HepG2 (cell line): ENCODE results near the gene STIMATE. TPM values are rescaled to one million over a fixed set of nuclear protein-coding genes. Genes with fewer than 3 reads are reported as not detected.

ENCODE experiments used
- DDIT3 ChIP-seq: sonication (generic); formaldehyde crosslinking; IDR thresholded peaks from 2 replicates; pipeline ENCODE4 v1.4.0; 2020; ENCODE audit warnings: mild to moderate bottlenecking, missing genetic modification reagents
- FOXO1 ChIP-seq: sonication (generic); formaldehyde crosslinking; IDR thresholded peaks from 2 replicates; pipeline ENCODE4 v1.4.0; 2020; ENCODE audit warnings: missing genetic modification reagents
- HOXA5 ChIP-seq: sonication (generic); formaldehyde crosslinking; IDR thresholded peaks from 2 replicates; pipeline ENCODE4 v1.4.0; 2020; ENCODE audit warnings: missing genetic modification reagents
- KLF15 ChIP-seq: sonication (generic); formaldehyde crosslinking; IDR thresholded peaks from 2 replicates; pipeline ENCODE4 v1.8.1; 2023; ENCODE audit warnings: borderline replicate concordance, mild to moderate bottlenecking, inconsistent platforms, missing genetic modification reagents, mixed read lengths
- MAF1 ChIP-seq: sonication (generic); formaldehyde crosslinking; IDR thresholded peaks from 2 replicates; pipeline ENCODE4 v1.5.0; 2020; ENCODE audit warnings: missing genetic modification reagents, borderline replicate concordance
- MEIS1 ChIP-seq: sonication (generic); formaldehyde crosslinking; IDR thresholded peaks from 2 replicates; pipeline ENCODE4 v1.9.0; 2021; ENCODE audit warnings: mild to moderate bottlenecking, missing genetic modification reagents, moderate library complexity, borderline replicate concordance
- NCOR1 ChIP-seq: fragments of 200-600 bp; sonication (generic); IDR thresholded peaks from 2 replicates; pipeline ENCODE4 v1.7.0; 2017; ENCODE audit warnings: antibody characterized with exemption, low read length, borderline replicate concordance
- NFIC ChIP-seq: IDR thresholded peaks from 2 replicates; pipeline ENCODE4 v1.6.1; 2012; ENCODE audit warnings: mild to moderate bottlenecking, low read length, inconsistent platforms
- NR1H2 ChIP-seq: sonication (generic); formaldehyde crosslinking; IDR thresholded peaks from 2 replicates; pipeline ENCODE4 v1.8.1; 2022; ENCODE audit warnings: low read depth, missing genetic modification reagents, borderline replicate concordance
- SOX5 ChIP-seq: IDR thresholded peaks from 2 replicates; pipeline ENCODE4 v1.6.1; 2016; ENCODE audit warnings: borderline replicate concordance
- SP4 ChIP-seq: sonication (generic); formaldehyde crosslinking; IDR thresholded peaks from 2 replicates; pipeline ENCODE4 v1.8.1; 2023; ENCODE audit warnings: mild to moderate bottlenecking, missing genetic modification reagents
- ZNF138 ChIP-seq: sonication (generic); formaldehyde crosslinking; IDR thresholded peaks from 2 replicates; pipeline ENCODE4 v1.5.0; 2020; ENCODE audit warnings: mild to moderate bottlenecking, low read depth, missing genetic modification reagents
- ZNF282 ChIP-seq: fragments of 450-650 bp; IDR thresholded peaks from 2 replicates; pipeline ENCODE4 v1.6.1; 2018; ENCODE audit not compliant: partially characterized antibody
- ZNF296 ChIP-seq: sonication (generic); formaldehyde crosslinking; conservative IDR thresholded peaks from 2 replicates; pipeline ENCODE4 v1.5.0; 2020; ENCODE audit warnings: mild to moderate bottlenecking, missing genetic modification reagents
- ZNF607 ChIP-seq: sonication (generic); formaldehyde crosslinking; IDR thresholded peaks from 2 replicates; pipeline ENCODE4 v1.5.1; 2020; ENCODE audit warnings: missing genetic modification reagents, mild to moderate bottlenecking, borderline replicate concordance
- ZNF766 ChIP-seq: sonication (generic); formaldehyde crosslinking; IDR thresholded peaks from 2 replicates; pipeline ENCODE4 v1.5.0; 2020; ENCODE audit warnings: missing genetic modification reagents, borderline replicate concordance
- ZNF850 ChIP-seq: sonication (generic); formaldehyde crosslinking; conservative IDR thresholded peaks from 2 replicates; pipeline ENCODE4 v1.9.0; 2021; ENCODE audit warnings: mild to moderate bottlenecking, missing genetic modification reagents
- polyA plus RNA-seq, 8 experiments: library from polyadenylated mRNA; depleted of rRNA in 3 of 8; stranded (reverse) in 7 of 8; unstranded in 1 of 8; fragments of >200 nt; fragmentation: Illumina TruSeq in 4 of 8; extraction: Trizol in 4 of 8; gene quantifications; 2 replicates each; pipeline versions ENCODE4 v1.2.1 to v1.2.3, GENCODE V29; 2011 to 2016; ENCODE audit warnings: low read depth in 4 of 8, missing spikeins in 1 of 8, mixed read lengths in 1 of 8; ENCODE audit not compliant: insufficient read depth in 1 of 8
- total RNA-seq, 5 experiments: library from RNA; depleted of rRNA; stranded (reverse); fragments of >200 nt; fragmentation: Illumina TruSeq; extraction: Trizol; gene quantifications; 2 replicates each; pipeline ENCODE4 v1.2.3, GENCODE V29; 2016; ENCODE audit warnings: low read depth in 1 of 5
- TF ChIP-seq, protein P1 (sequence below): sonication (generic); formaldehyde crosslinking; conservative IDR thresholded peaks from 2 replicates; pipeline ENCODE4 v1.8.0; 2022; ENCODE audit warnings: missing genetic modification reagents
- TF ChIP-seq, protein P2 (sequence below): sonication (generic); formaldehyde crosslinking; IDR thresholded peaks from 2 replicates; pipeline ENCODE4 v1.8.1; 2023; ENCODE audit warnings: mild to moderate bottlenecking, missing genetic modification reagents
- TF ChIP-seq, protein P3 (sequence below): sonication (generic); formaldehyde crosslinking; IDR thresholded peaks from 2 replicates; pipeline ENCODE4 v1.4.0; 2020; ENCODE audit warnings: missing genetic modification reagents
- TF ChIP-seq, protein P4 (sequence below): sonication (generic); formaldehyde crosslinking; IDR thresholded peaks from 2 replicates; pipeline ENCODE4 v1.4.0; 2020; ENCODE audit warnings: missing genetic modification reagents, mild to moderate bottlenecking, borderline replicate concordance

Gene STIMATE
- total and polyA plus RNA-seq, 2 of the 13 experiments (the other 11 are each of a cell fraction or from before 2014, with no cell fraction given), result 5.7 to 11.7 TPM

DNA sequence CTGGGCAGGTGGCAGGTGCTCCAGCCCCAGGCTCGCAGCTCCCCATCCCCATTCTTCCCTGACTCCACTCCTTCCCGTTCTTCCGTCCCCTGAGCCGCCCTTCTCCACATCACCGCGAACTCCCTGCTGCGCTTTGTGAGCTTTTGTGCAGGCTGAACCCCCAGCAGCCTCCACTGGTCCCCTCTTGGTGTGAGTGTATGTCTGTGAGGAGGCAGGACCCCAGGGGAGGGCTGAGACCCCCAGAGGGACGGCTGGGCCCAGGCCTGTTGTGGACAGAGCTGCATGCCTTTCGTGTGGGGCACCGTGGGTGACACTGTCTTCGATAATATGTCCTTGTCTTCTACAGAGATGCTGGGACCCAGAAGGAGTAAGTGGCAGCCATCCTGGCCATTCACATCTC, 110.1 kb downstream of the STIMATE start (continued):
- TF ChIP-seq ZNF766 (CRISPR knock-in tag) (0 out of 2 replicates have a peak, but pooled peaks have one; percentile 22), ZNF607 (CRISPR knock-in tag) (no peak), NR1H2 (CRISPR knock-in tag) (no peak), HOXA5 (CRISPR knock-in tag) (no peak), ZNF138 (CRISPR knock-in tag) (no peak), DDIT3 (CRISPR knock-in tag) (no peak), KLF15 (CRISPR knock-in tag) (no peak), NFIC (no peak), NCOR1 (no peak), ZNF296 (CRISPR knock-in tag) (no peak), MEIS1 (CRISPR knock-in tag) (no peak), FOXO1 (CRISPR knock-in tag) (no peak), ZNF282 (no peak), SOX5 (CRISPR knock-in tag) (no peak), SP4 (0 out of 2 replicates have a peak, but pooled peaks have one; percentile 16), MAF1 (CRISPR knock-in tag) (no peak), ZNF850 (no peak)
- TF ChIP-seq, protein P1, sequence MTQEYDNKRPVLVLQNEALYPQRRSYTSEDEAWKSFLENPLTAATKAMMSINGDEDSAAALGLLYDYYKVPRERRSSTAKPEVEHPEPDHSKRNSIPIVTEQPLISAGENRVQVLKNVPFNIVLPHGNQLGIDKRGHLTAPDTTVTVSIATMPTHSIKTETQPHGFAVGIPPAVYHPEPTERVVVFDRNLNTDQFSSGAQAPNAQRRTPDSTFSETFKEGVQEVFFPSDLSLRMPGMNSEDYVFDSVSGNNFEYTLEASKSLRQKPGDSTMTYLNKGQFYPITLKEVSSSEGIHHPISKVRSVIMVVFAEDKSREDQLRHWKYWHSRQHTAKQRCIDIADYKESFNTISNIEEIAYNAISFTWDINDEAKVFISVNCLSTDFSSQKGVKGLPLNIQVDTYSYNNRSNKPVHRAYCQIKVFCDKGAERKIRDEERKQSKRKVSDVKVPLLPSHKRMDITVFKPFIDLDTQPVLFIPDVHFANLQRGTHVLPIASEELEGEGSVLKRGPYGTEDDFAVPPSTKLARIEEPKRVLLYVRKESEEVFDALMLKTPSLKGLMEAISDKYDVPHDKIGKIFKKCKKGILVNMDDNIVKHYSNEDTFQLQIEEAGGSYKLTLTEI (CRISPR knock-in tag), result no peak
- TF ChIP-seq, protein P2, sequence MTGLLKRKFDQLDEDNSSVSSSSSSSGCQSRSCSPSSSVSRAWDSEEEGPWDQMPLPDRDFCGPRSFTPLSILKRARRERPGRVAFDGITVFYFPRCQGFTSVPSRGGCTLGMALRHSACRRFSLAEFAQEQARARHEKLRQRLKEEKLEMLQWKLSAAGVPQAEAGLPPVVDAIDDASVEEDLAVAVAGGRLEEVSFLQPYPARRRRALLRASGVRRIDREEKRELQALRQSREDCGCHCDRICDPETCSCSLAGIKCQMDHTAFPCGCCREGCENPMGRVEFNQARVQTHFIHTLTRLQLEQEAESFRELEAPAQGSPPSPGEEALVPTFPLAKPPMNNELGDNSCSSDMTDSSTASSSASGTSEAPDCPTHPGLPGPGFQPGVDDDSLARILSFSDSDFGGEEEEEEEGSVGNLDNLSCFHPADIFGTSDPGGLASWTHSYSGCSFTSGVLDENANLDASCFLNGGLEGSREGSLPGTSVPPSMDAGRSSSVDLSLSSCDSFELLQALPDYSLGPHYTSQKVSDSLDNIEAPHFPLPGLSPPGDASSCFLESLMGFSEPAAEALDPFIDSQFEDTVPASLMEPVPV (CRISPR knock-in tag), result 0 out of 2 replicates have a peak, but pooled peaks have one; percentile 1
- TF ChIP-seq, protein P3, sequence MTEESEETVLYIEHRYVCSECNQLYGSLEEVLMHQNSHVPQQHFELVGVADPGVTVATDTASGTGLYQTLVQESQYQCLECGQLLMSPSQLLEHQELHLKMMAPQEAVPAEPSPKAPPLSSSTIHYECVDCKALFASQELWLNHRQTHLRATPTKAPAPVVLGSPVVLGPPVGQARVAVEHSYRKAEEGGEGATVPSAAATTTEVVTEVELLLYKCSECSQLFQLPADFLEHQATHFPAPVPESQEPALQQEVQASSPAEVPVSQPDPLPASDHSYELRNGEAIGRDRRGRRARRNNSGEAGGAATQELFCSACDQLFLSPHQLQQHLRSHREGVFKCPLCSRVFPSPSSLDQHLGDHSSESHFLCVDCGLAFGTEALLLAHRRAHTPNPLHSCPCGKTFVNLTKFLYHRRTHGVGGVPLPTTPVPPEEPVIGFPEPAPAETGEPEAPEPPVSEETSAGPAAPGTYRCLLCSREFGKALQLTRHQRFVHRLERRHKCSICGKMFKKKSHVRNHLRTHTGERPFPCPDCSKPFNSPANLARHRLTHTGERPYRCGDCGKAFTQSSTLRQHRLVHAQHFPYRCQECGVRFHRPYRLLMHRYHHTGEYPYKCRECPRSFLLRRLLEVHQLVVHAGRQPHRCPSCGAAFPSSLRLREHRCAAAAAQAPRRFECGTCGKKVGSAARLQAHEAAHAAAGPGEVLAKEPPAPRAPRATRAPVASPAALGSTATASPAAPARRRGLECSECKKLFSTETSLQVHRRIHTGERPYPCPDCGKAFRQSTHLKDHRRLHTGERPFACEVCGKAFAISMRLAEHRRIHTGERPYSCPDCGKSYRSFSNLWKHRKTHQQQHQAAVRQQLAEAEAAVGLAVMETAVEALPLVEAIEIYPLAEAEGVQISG (CRISPR knock-in tag), result no peak
- TF ChIP-seq, protein P4, sequence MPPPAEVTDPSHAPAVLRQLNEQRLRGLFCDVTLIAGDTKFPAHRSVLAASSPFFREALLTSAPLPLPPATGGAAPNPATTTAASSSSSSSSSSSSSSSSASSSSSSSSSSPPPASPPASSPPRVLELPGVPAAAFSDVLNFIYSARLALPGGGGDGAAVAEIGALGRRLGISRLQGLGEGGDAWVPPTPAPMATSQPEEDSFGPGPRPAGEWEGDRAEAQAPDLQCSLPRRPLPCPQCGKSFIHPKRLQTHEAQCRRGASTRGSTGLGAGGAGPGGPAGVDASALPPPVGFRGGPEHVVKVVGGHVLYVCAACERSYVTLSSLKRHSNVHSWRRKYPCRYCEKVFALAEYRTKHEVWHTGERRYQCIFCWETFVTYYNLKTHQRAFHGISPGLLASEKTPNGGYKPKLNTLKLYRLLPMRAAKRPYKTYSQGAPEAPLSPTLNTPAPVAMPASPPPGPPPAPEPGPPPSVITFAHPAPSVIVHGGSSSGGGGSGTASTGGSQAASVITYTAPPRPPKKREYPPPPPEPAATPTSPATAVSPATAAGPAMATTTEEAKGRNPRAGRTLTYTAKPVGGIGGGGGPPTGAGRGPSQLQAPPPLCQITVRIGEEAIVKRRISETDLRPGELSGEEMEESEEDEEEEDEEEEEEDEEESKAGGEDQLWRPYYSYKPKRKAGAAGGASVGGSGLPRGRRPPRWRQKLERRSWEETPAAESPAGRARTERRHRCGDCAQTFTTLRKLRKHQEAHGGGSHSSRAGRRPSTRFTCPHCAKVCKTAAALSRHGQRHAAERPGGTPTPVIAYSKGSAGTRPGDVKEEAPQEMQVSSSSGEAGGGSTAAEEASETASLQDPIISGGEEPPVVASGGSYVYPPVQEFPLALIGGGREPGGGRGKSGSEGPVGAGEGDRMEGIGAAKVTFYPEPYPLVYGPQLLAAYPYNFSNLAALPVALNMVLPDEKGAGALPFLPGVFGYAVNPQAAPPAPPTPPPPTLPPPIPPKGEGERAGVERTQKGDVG (CRISPR knock-in tag), result 0 out of 2 replicates have a peak, but pooled peaks have one; percentile 37
